Astrocyte (in vitro differentiated cells and primary cell): Measurements from ENCODE around the gene RAPGEF3. TPM values are rescaled to one million over a fixed set of nuclear protein-coding genes. Genes with fewer than 3 reads are reported as not detected.

Experiments used
- DNase-seq: peaks from one replicate; pipeline ENCODE4 v3.0.0-alpha.2; 2010; ENCODE audit warnings: low read depth
- FAIRE-seq: peaks from 2 replicates; lab custom pipeline; 2011; peaks lifted over from hg19 to GRCh38; lab: Jason Lieb, UNC
- H2AFZ ChIP-seq: 2 replicates; pipeline ENCODE4 v1.6.0; 2012; ENCODE audit warnings: low read depth, low read length, inconsistent platforms
- H3K27ac ChIP-seq: 2 replicates; pipeline ENCODE4 v1.5.1; 2011; ENCODE audit warnings: low read depth, low read length, inconsistent platforms
- H3K27me3 ChIP-seq: 2 replicates; pipeline ENCODE4 v1.6.0; 2011; ENCODE audit warnings: low read length, inconsistent platforms; ENCODE audit not compliant: insufficient read depth
- H3K36me3 ChIP-seq: 2 replicates; pipeline ENCODE4 v1.5.1; 2011; ENCODE audit warnings: low read length, inconsistent platforms; ENCODE audit not compliant: insufficient read depth
- H3K4me1 ChIP-seq: 2 replicates; pipeline ENCODE4 v1.5.1; 2011; ENCODE audit warnings: low read length, inconsistent platforms; ENCODE audit not compliant: insufficient read depth
- H3K4me2 ChIP-seq: 2 replicates; pipeline ENCODE4 v1.6.0; 2012; ENCODE audit warnings: low read length, inconsistent platforms
- H3K4me3 ChIP-seq: 2 replicates; pipeline ENCODE4 v1.5.1; 2011; ENCODE audit warnings: low read depth, mild to moderate bottlenecking, low read length, inconsistent platforms; ENCODE audit not compliant: insufficient read depth
- H3K79me2 ChIP-seq: 2 replicates; pipeline ENCODE4 v1.6.0; 2012; ENCODE audit warnings: mild to moderate bottlenecking, low read length, inconsistent platforms; ENCODE audit not compliant: insufficient read depth
- H3K9ac ChIP-seq: 2 replicates; pipeline ENCODE4 v1.6.0; 2012; ENCODE audit warnings: mild to moderate bottlenecking, low read length, inconsistent platforms
- H3K9me3 ChIP-seq: 2 replicates; pipeline ENCODE4 v1.5.1; 2012; ENCODE audit warnings: low read depth, mild to moderate bottlenecking, low read length, inconsistent platforms; ENCODE audit not compliant: insufficient read depth
- H4K20me1 ChIP-seq: 2 replicates; pipeline ENCODE4 v1.6.0; 2012; ENCODE audit warnings: low read length, inconsistent platforms; ENCODE audit not compliant: insufficient read depth
- H3K27ac Mint-ChIP-seq: one replicate; pipeline ENCODE4 v1.8.0; 2021; ENCODE audit warnings: mild to moderate bottlenecking, mixed read lengths; ENCODE audit not compliant: unreplicated experiment
- H3K27me3 Mint-ChIP-seq: one replicate; pipeline ENCODE4 v1.8.0; 2021; ENCODE audit warnings: low read depth, mixed read lengths; ENCODE audit not compliant: unreplicated experiment
- H3K36me3 Mint-ChIP-seq: one replicate; pipeline ENCODE4 v1.8.0; 2021; ENCODE audit warnings: low read depth, mixed read lengths; ENCODE audit not compliant: unreplicated experiment
- H3K4me1 Mint-ChIP-seq: one replicate; pipeline ENCODE4 v1.8.0; 2021; ENCODE audit warnings: low read depth, mixed read lengths; ENCODE audit not compliant: unreplicated experiment
- H3K4me3 Mint-ChIP-seq: one replicate; pipeline ENCODE4 v1.8.0; 2021; ENCODE audit warnings: mild to moderate bottlenecking, moderate library complexity, mixed read lengths; ENCODE audit not compliant: unreplicated experiment
- H3K9me3 Mint-ChIP-seq: one replicate; pipeline ENCODE4 v1.8.0; 2021; ENCODE audit warnings: mild to moderate bottlenecking, mixed read lengths; ENCODE audit not compliant: unreplicated experiment
- CTCF ChIP-seq: IDR thresholded peaks from 2 replicates; pipeline ENCODE4 v1.5.1; 2011; ENCODE audit warnings: low read depth, mild to moderate bottlenecking, inconsistent platforms, low read length, moderate library complexity; ENCODE audit not compliant: insufficient read depth
- EZH2 ChIP-seq: IDR thresholded peaks from 2 replicates; pipeline ENCODE4 v1.6.1; 2012; ENCODE audit warnings: mild to moderate bottlenecking, low read length, inconsistent platforms; ENCODE audit not compliant: insufficient read depth
- total RNA-seq: library from RNA; stranded (reverse); gene quantifications from 2 replicates; pipeline ENCODE4 v1.2.1, GENCODE V29; 2021

The RAPGEF3 gene
- total RNA-seq, 1 donor from 2014 or later, result 5.9 TPM

- H3K4me3 Mint-ChIP-seq, result no peak overlapping the region
- no peak overlapping the region for H3K27ac Mint-ChIP-seq
- no peaks in the 10 kb centered on the region for H3K27me3 Mint-ChIP-seq
- no peaks in the 10 kb centered on the region for H3K9me3 Mint-ChIP-seq
- no peak overlapping the region for H3K27ac ChIP-seq
- peaks cover 11% of the 10 kb centered on the region for H3K4me1 Mint-ChIP-seq
- peaks cover 51% of the 10 kb centered on the region for H3K79me2 ChIP-seq
- H3K9ac ChIP-seq, result no peak overlapping the region
- no peaks in the 10 kb centered on the region for H3K9me3 ChIP-seq
- DNase-seq, result no peak
- FAIRE-seq, result no peak
- peaks cover 80% of the 10 kb centered on the region for H4K20me1 ChIP-seq
- H3K27me3 ChIP-seq, result no peaks in the 10 kb centered on the region
- peaks cover 7% of the 10 kb centered on the region for H3K36me3 Mint-ChIP-seq
- peaks cover 15% of the 10 kb centered on the region for H3K36me3 ChIP-seq
- no peak overlapping the region for H2AFZ ChIP-seq
- H3K4me1 ChIP-seq, result peaks cover 3% of the 10 kb centered on the region
- TF ChIP-seq CTCF, result no peak
- TF ChIP-seq EZH2, result no peak
- H3K4me3 ChIP-seq, result no peak overlapping the region
- H3K4me2 ChIP-seq, result no peak overlapping the region
Observed at GRCh38 chr12:47798382-47798948, 39.8 kb upstream of the RAPGEF3 start.

- Histone ChIP-seq H3K9me3 (no peaks in the 10 kb centered on the region), H3K9ac (no peak overlapping the region), H2AFZ (no peak overlapping the region), H3K79me2 (peaks cover 41% of the 10 kb centered on the region), H3K36me3 (peaks cover 21% of the 10 kb centered on the region), H3K27ac (no peak overlapping the region), H3K4me3 (no peak overlapping the region), H3K27me3 (no peaks in the 10 kb centered on the region), H3K4me1 (peaks cover 3% of the 10 kb centered on the region), H3K4me2 (no peak overlapping the region), H4K20me1 (peaks cover 70% of the 10 kb centered on the region)
- FAIRE-seq (no peak), DNase-seq (no peak)
- Mint-ChIP-seq H3K4me1 (peaks cover 11% of the 10 kb centered on the region), H3K36me3 (peaks cover 7% of the 10 kb centered on the region), H3K9me3 (no peaks in the 10 kb centered on the region), H3K4me3 (no peak overlapping the region), H3K27ac (no peak overlapping the region), H3K27me3 (no peaks in the 10 kb centered on the region)
- TF ChIP-seq CTCF (peak; percentile 11), EZH2 (no peak)
Observed at GRCh38 chr12:47797441-47797840, 38.8 kb upstream of the RAPGEF3 start.

GRCh38 chr12:47795814-47796411, 37.2 kb upstream of the RAPGEF3 start:
- Mint-ChIP-seq H3K27me3 (no peaks in the 10 kb centered on the region), H3K4me3 (no peak overlapping the region), H3K4me1 (no peaks in the 10 kb centered on the region), H3K9me3 (no peaks in the 10 kb centered on the region), H3K27ac (no peak overlapping the region), H3K36me3 (peaks cover 2% of the 10 kb centered on the region)
- no peak overlapping the region for H3K27ac ChIP-seq
- no peak for DNase-seq
- H3K9ac ChIP-seq, result no peak overlapping the region
- TF ChIP-seq CTCF (no peak), EZH2 (no peak)
- H3K36me3 ChIP-seq, result peaks cover 23% of the 10 kb centered on the region
- H3K4me3 ChIP-seq, result no peak overlapping the region
- no peaks in the 10 kb centered on the region for H3K4me1 ChIP-seq
- H3K27me3 ChIP-seq, result no peaks in the 10 kb centered on the region
- no peak overlapping the region for H3K4me2 ChIP-seq
- H3K79me2 ChIP-seq, result peaks cover 26% of the 10 kb centered on the region
- H3K9me3 ChIP-seq, result no peaks in the 10 kb centered on the region
- peaks cover 55% of the 10 kb centered on the region for H4K20me1 ChIP-seq
- FAIRE-seq, result no peak
- H2AFZ ChIP-seq, result no peak overlapping the region
